Measurements from ENCODE around the gene PRDX5.

DNA sequence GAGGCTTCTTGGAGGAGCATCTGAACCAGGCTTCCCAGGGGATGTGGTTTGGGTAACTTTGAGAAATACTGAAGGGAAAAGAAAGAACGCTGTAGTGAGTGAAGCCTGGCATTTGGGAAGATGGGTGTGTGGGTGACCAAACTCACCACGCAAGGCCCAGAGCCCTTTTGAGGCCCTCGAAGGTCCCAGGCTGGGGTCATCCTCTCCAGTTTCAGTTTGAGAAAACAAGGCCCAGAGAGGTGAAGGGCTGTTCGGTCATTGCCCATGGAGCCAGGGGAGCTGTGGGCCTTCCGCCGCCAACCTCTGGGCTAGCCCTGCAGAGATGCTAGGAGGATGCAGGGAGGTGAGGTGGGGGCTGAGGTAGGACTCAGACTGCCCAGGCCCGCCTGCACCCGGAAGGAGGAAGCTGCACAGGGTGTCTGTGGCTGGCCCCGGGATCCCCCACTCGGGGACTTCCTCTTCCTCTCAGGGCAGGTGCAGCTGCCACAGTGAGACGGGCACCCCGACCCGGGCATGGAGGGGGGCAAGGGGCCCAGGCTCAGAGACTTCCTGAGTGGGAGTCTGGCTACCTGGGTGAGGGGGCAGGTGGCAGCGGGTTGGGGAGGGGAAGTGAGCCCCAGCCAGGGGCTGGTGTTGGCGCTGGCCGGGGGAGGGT is 22.0 kb downstream of the PRDX5 start, which contains the start of gene CCDC88B:
- TF ChIP-seq POLR2A (IDR thresholded peaks at IDR 0.05): no peak
- TF ChIP-seq, protein P1, sequence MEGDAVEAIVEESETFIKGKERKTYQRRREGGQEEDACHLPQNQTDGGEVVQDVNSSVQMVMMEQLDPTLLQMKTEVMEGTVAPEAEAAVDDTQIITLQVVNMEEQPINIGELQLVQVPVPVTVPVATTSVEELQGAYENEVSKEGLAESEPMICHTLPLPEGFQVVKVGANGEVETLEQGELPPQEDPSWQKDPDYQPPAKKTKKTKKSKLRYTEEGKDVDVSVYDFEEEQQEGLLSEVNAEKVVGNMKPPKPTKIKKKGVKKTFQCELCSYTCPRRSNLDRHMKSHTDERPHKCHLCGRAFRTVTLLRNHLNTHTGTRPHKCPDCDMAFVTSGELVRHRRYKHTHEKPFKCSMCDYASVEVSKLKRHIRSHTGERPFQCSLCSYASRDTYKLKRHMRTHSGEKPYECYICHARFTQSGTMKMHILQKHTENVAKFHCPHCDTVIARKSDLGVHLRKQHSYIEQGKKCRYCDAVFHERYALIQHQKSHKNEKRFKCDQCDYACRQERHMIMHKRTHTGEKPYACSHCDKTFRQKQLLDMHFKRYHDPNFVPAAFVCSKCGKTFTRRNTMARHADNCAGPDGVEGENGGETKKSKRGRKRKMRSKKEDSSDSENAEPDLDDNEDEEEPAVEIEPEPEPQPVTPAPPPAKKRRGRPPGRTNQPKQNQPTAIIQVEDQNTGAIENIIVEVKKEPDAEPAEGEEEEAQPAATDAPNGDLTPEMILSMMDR (IDR thresholded peaks at IDR 0.05): no peak

Measured in uterus (tissue), 2 donors.